Loucy (cell line): ENCODE measurements around the gene SSPN.

Experiments used
- EZH2phosphoT487 ChIP-seq: fragments of 200-600 bp; IDR thresholded peaks from 2 replicates; pipeline ENCODE4 v1.6.1; 2018; ENCODE audit warnings: antibody characterized with exemption, mild to moderate bottlenecking, moderate library complexity, borderline replicate concordance
- TF ChIP-seq, protein P1 (sequence below): fragments of 200-600 bp; sonication (generic); conservative IDR thresholded peaks from 2 replicates; pipeline ENCODE4 v1.5.1; 2014; ENCODE audit warnings: mild to moderate bottlenecking, antibody characterized with exemption, low read length

GRCh38 chr12:26278666-26279065 is 83.3 kb downstream of the SSPN start:
- TF ChIP-seq, protein P1, sequence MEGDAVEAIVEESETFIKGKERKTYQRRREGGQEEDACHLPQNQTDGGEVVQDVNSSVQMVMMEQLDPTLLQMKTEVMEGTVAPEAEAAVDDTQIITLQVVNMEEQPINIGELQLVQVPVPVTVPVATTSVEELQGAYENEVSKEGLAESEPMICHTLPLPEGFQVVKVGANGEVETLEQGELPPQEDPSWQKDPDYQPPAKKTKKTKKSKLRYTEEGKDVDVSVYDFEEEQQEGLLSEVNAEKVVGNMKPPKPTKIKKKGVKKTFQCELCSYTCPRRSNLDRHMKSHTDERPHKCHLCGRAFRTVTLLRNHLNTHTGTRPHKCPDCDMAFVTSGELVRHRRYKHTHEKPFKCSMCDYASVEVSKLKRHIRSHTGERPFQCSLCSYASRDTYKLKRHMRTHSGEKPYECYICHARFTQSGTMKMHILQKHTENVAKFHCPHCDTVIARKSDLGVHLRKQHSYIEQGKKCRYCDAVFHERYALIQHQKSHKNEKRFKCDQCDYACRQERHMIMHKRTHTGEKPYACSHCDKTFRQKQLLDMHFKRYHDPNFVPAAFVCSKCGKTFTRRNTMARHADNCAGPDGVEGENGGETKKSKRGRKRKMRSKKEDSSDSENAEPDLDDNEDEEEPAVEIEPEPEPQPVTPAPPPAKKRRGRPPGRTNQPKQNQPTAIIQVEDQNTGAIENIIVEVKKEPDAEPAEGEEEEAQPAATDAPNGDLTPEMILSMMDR = no peak
- TF ChIP-seq EZH2phosphoT487 = no peak
